DND-41 (cell line): ENCODE results near the gene FOXK1.

ENCODE experiments used
- ATAC-seq: fragments of 200-7000 bp; cut with Tn5 transposase; 3 replicates; pipeline ENCODE4 v1.9.1; 2021; ENCODE audit warnings: low read depth; ENCODE audit not compliant: insufficient read depth
- DNase-seq: peaks from one replicate; pipeline ENCODE4 v3.0.0-alpha.2; 2020
- H2AFZ ChIP-seq: 2 replicates; pipeline ENCODE4 v1.6.0; 2012; ENCODE audit warnings: low read depth, low read length
- H3K27ac ChIP-seq: 2 replicates; pipeline ENCODE4 v1.5.1; 2012; ENCODE audit warnings: low read length, inconsistent platforms
- H3K27me3 ChIP-seq: fragments of 200-600 bp; sonication (generic); 2 replicates; pipeline ENCODE4 v1.6.0; 2012; ENCODE audit warnings: low read length, mild to moderate bottlenecking, inconsistent platforms; ENCODE audit not compliant: insufficient read depth, poor library complexity
- H3K36me3 ChIP-seq: 2 replicates; pipeline ENCODE4 v1.5.1; 2012; ENCODE audit warnings: low read length, inconsistent platforms; ENCODE audit not compliant: insufficient read depth
- H3K4me1 ChIP-seq: 2 replicates; pipeline ENCODE4 v1.5.1; 2012; ENCODE audit warnings: mild to moderate bottlenecking, low read length; ENCODE audit not compliant: insufficient read depth
- H3K4me2 ChIP-seq: 2 replicates; pipeline ENCODE4 v1.6.0; 2012; ENCODE audit warnings: mild to moderate bottlenecking, moderate library complexity, low read length, inconsistent platforms; ENCODE audit not compliant: insufficient read depth
- H3K4me3 ChIP-seq, 2 experiments: fragments of 200-600 bp in 1 of 2; shearing (Covaris generic) in 1 of 2; 2 replicates each; pipeline ENCODE4 v1.5.1; 2012 to 2016; ENCODE audit warnings: inconsistent platforms in 2 of 2, low read length in 2 of 2, mild to moderate bottlenecking in 2 of 2, low read depth in 1 of 2, moderate library complexity in 1 of 2
- H3K79me2 ChIP-seq: 2 replicates; pipeline ENCODE4 v1.6.0; 2012; ENCODE audit warnings: low read length, inconsistent platforms; ENCODE audit not compliant: insufficient read depth
- H3K9ac ChIP-seq: 2 replicates; pipeline ENCODE4 v1.6.0; 2012; ENCODE audit warnings: low read depth, mild to moderate bottlenecking, inconsistent platforms, low read length, moderate library complexity
- H3K9me3 ChIP-seq: 2 replicates; pipeline ENCODE4 v1.5.1; 2012; ENCODE audit warnings: low read length, moderate library complexity, mild to moderate bottlenecking, inconsistent platforms; ENCODE audit not compliant: insufficient read depth, severe bottlenecking
- H4K20me1 ChIP-seq: 2 replicates; pipeline ENCODE4 v1.6.0; 2012; ENCODE audit warnings: low read length; ENCODE audit not compliant: insufficient read depth
- EZH2 ChIP-seq: IDR thresholded peaks from 3 replicates; pipeline ENCODE4 v1.6.1; 2012; ENCODE audit warnings: borderline replicate concordance, low read depth, mild to moderate bottlenecking, moderate library complexity, low read length, inconsistent platforms; ENCODE audit not compliant: severe bottlenecking
- TF ChIP-seq, protein P1 (sequence below): IDR thresholded peaks from 2 replicates; pipeline ENCODE4 v1.5.1; 2012; ENCODE audit warnings: borderline replicate concordance, low read length, moderate library complexity, mild to moderate bottlenecking; ENCODE audit not compliant: poor library complexity, severe bottlenecking; ENCODE audit errors: extremely low read depth

Gene FOXK1

GRCh38 chr7:4663239-4664018, 18.7 kb upstream of the FOXK1 start:
- no peak overlapping the region for H3K27ac ChIP-seq
- H4K20me1 ChIP-seq: no peaks in the 10 kb centered on the region
- H3K4me2 ChIP-seq: no peak overlapping the region
- ATAC-seq (no peak), DNase-seq (no peak)
- no peaks in the 10 kb centered on the region for H3K4me1 ChIP-seq
- H3K4me3 ChIP-seq: no peak overlapping the region
- TF ChIP-seq, protein P1, sequence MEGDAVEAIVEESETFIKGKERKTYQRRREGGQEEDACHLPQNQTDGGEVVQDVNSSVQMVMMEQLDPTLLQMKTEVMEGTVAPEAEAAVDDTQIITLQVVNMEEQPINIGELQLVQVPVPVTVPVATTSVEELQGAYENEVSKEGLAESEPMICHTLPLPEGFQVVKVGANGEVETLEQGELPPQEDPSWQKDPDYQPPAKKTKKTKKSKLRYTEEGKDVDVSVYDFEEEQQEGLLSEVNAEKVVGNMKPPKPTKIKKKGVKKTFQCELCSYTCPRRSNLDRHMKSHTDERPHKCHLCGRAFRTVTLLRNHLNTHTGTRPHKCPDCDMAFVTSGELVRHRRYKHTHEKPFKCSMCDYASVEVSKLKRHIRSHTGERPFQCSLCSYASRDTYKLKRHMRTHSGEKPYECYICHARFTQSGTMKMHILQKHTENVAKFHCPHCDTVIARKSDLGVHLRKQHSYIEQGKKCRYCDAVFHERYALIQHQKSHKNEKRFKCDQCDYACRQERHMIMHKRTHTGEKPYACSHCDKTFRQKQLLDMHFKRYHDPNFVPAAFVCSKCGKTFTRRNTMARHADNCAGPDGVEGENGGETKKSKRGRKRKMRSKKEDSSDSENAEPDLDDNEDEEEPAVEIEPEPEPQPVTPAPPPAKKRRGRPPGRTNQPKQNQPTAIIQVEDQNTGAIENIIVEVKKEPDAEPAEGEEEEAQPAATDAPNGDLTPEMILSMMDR: no peak
- no peak for TF ChIP-seq EZH2
- H2AFZ ChIP-seq: no peak overlapping the region
- H3K9ac ChIP-seq: no peak overlapping the region
- peaks cover 15% of the 10 kb centered on the region for H3K9me3 ChIP-seq
- no peaks in the 10 kb centered on the region for H3K27me3 ChIP-seq
- no peaks in the 10 kb centered on the region for H3K79me2 ChIP-seq
- no peaks in the 10 kb centered on the region for H3K36me3 ChIP-seq

DNA sequence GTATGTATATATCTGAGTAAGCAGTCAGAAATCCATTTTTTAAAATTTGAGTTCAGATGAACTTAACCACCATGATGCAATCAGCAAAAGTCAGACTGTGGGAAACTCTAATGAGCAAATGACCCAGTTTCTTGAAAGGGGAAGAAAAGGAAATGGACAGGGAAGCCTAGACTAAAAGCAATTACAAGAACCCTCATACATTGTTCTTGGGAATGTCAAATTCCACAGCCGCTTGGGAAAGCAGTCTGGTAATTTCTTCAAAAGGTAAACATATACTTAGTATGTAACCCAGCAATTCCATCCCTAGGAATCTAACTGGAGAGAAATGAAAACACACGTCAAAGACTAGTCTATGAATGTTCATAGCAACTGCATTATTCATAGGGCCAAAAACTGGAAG, 16.4 kb upstream of the FOXK1 start:
- no peak overlapping the region for H3K27ac ChIP-seq
- H3K4me1 ChIP-seq: no peaks in the 10 kb centered on the region
- DNase-seq: no peak
- no peaks in the 10 kb centered on the region for H3K36me3 ChIP-seq
- no peak overlapping the region for H3K4me2 ChIP-seq
- no peaks in the 10 kb centered on the region for H3K9me3 ChIP-seq
- H3K4me3 ChIP-seq: no peak overlapping the region
- no peak overlapping the region for H2AFZ ChIP-seq
- TF ChIP-seq, protein P1: no peak
- no peak for TF ChIP-seq EZH2
- H3K79me2 ChIP-seq: no peaks in the 10 kb centered on the region
- H3K27me3 ChIP-seq: no peaks in the 10 kb centered on the region
- H4K20me1 ChIP-seq: no peaks in the 10 kb centered on the region
- ATAC-seq: no peak
- H3K9ac ChIP-seq: no peak overlapping the region

DNA sequence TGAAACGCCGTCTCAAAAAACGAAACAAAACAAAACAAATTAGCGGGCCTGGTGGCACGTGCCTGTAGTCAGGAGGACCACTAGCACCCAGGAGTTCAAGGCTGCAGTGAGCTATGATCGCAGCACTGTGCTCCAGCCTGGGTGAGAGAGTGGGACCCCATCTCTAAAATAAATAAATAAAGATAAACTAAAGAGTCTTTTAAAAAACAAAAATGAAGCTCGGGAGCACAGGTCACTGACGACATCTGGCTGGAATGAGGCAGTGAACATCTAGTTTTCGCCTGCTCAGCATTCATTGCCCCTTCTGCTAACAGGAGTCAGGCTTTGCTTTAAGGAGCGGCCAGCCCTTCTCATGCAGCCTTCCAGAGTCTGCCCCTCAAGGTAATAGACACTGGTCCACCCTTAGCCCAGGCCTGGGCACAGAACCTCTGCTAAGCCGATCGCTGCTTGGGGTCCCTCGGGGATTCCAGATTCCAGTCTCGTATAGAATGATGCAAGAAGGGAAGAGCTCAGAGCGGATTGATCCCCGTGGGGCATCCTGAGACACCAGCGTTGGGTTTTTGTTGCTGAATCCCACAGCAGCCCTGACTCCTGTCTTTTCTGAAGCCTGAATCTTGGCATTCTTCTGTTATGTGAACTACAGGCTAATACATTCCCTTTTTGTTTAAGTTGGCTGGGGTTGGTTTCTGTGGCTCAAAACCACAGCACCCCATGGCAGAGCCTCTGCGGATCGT, 14.2 kb upstream of the FOXK1 start:
- no peak overlapping the region for H3K4me2 ChIP-seq

More for the DNA sequence above, 14.2 kb upstream of the FOXK1 start:
- Histone ChIP-seq H3K4me1 (no peaks in the 10 kb centered on the region), H3K9ac (no peak overlapping the region), H4K20me1 (no peaks in the 10 kb centered on the region), H3K36me3 (no peaks in the 10 kb centered on the region), H3K27me3 (no peaks in the 10 kb centered on the region), H3K4me3 (no peak overlapping the region), H2AFZ (no peak overlapping the region), H3K79me2 (no peaks in the 10 kb centered on the region), H3K27ac (no peak overlapping the region), H3K9me3 (no peaks in the 10 kb centered on the region)
- TF ChIP-seq EZH2: no peak
- TF ChIP-seq, protein P1: no peak
- DNase-seq (no peak), ATAC-seq (no peak)
